DOHH2 (cell line): ENCODE data around the gene CRYBA1.

Source experiments
- CTCF ChIP-seq: fragments of 200-600 bp; sonication (generic); IDR thresholded peaks from one replicate; pipeline ENCODE4 v1.5.1; 2014; ENCODE audit warnings: antibody characterized with exemption, mild to moderate bottlenecking, low read depth, low read length; ENCODE audit not compliant: poor library complexity, severe bottlenecking
- EZH2phosphoT487 ChIP-seq: fragments of 200-600 bp; sonication (generic); IDR thresholded peaks from 2 replicates; pipeline ENCODE4 v1.6.1; 2017; ENCODE audit warnings: borderline replicate concordance, mild to moderate bottlenecking, antibody characterized with exemption, low read length, moderate library complexity, mixed read lengths

- TF ChIP-seq CTCF (no peak), EZH2phosphoT487 (no peak)
Observed at GRCh38 chr17:29207975-29208374, 38.7 kb upstream of the CRYBA1 start.
